Keratinocyte (primary cell): ENCODE measurements around the gene PRKN. TPM values are rescaled to one million over a fixed set of nuclear protein-coding genes. Genes with fewer than 3 reads are reported as not detected.
A peak's percentile ranks its signal among the peaks of the same experiment; 100 is the strongest.

Experiments
- DNase-seq: peaks from one replicate; pipeline ENCODE4 v3.0.0-alpha.2; 2011; ENCODE audit warnings: low read depth, missing footprints, low spot score
- FAIRE-seq: peaks from 2 replicates; lab custom pipeline; 2011; peaks lifted over from hg19 to GRCh38; lab: Jason Lieb, UNC
- H2AFZ ChIP-seq: 2 replicates; pipeline ENCODE4 v1.6.0; 2012; ENCODE audit warnings: low read length, control low read depth, inconsistent platforms; ENCODE audit not compliant: control insufficient read depth
- H3K27ac ChIP-seq: 2 replicates; pipeline ENCODE4 v1.5.1; 2011; ENCODE audit warnings: low read length; ENCODE audit not compliant: control insufficient read depth, insufficient read depth
- H3K27me3 ChIP-seq: 3 replicates; pipeline ENCODE4 v1.6.0; 2011; ENCODE audit warnings: low read length; ENCODE audit not compliant: control insufficient read depth, insufficient read depth; ENCODE audit errors: extremely low read depth
- H3K36me3 ChIP-seq, 2 experiments: 2 replicates in 1 of 2; 3 replicates in 1 of 2; pipeline ENCODE4 v1.5.1; 2011; ENCODE audit warnings: low read length in 2 of 2, mild to moderate bottlenecking in 1 of 2; ENCODE audit not compliant: control insufficient read depth in 2 of 2, insufficient read depth in 2 of 2; ENCODE audit errors: extremely low read depth in 1 of 2
- H3K4me1 ChIP-seq: 3 replicates; pipeline ENCODE4 v1.5.1; 2011; ENCODE audit warnings: low read length; ENCODE audit not compliant: control insufficient read depth, insufficient read depth; ENCODE audit errors: extremely low read depth
- H3K4me2 ChIP-seq: 3 replicates; pipeline ENCODE4 v1.6.0; 2011; ENCODE audit warnings: low read depth, low read length; ENCODE audit not compliant: control insufficient read depth, insufficient read depth; ENCODE audit errors: extremely low read depth
- H3K4me3 ChIP-seq, 3 experiments: fragments of 200-600 bp in 1 of 3; sonication (generic) in 1 of 3; 2 replicates in 2 of 3; 3 replicates in 1 of 3; pipeline ENCODE4 v1.5.1; 2011 to 2016; ENCODE audit warnings: low read length in 3 of 3, mild to moderate bottlenecking in 3 of 3, control low read depth in 2 of 3, inconsistent platforms in 1 of 3, low read depth in 1 of 3, mixed read lengths in 1 of 3, mixed run types in 1 of 3, moderate library complexity in 1 of 3; ENCODE audit not compliant: control insufficient read depth in 2 of 3, insufficient read depth in 2 of 3; ENCODE audit errors: extremely low read depth in 1 of 3
- H3K79me2 ChIP-seq: 2 replicates; pipeline ENCODE4 v1.6.0; 2012; ENCODE audit warnings: low read length; ENCODE audit not compliant: control insufficient read depth, insufficient read depth
- H3K9ac ChIP-seq: 3 replicates; pipeline ENCODE4 v1.6.0; 2011; ENCODE audit warnings: low read length; ENCODE audit not compliant: control insufficient read depth, insufficient read depth; ENCODE audit errors: extremely low read depth
- H3K9me1 ChIP-seq: 3 replicates; pipeline ENCODE4 v1.6.0; 2011; ENCODE audit warnings: low read length; ENCODE audit not compliant: control insufficient read depth, insufficient read depth; ENCODE audit errors: extremely low read depth
- H3K9me3 ChIP-seq: 2 replicates; pipeline ENCODE4 v1.5.1; 2012; ENCODE audit warnings: low read depth, low read length; ENCODE audit not compliant: control insufficient read depth
- H4K20me1 ChIP-seq: 3 replicates; pipeline ENCODE4 v1.6.0; 2011; ENCODE audit warnings: low read length; ENCODE audit not compliant: control insufficient read depth, insufficient read depth; ENCODE audit errors: extremely low read depth
- CTCF ChIP-seq, 3 experiments: IDR thresholded peaks in 1 of 3; conservative IDR thresholded peaks in 1 of 3; optimal IDR thresholded peaks in 1 of 3; 2 replicates in 2 of 3; 3 replicates in 1 of 3; pipeline versions ENCODE3 to v1.5.1; 2011; ENCODE audit warnings: low read length in 3 of 3, mild to moderate bottlenecking in 3 of 3, moderate library complexity in 2 of 3, control low read depth in 1 of 3, inconsistent platforms in 1 of 3; ENCODE audit not compliant: insufficient read depth in 2 of 3; ENCODE audit errors: extremely low read depth in 1 of 3
- EZH2 ChIP-seq: IDR thresholded peaks from one replicate; pipeline ENCODE4 v1.6.1; 2012; ENCODE audit warnings: inconsistent platforms, mild to moderate bottlenecking, low read length, moderate library complexity
- dilution Hi-C: fragments of 300-500 bp; cut with MboI; formaldehyde crosslinking; loops from one replicate; pipeline ENCODE4 v1.7.0; 2020; ENCODE audit warnings: low sequenced_read_pairs; ENCODE audit not compliant: extremely low pct_ligation_motif_present
- polyA plus RNA-seq, 5 experiments: library from polyadenylated mRNA; depleted of rRNA in 3 of 5; stranded (reverse) in 3 of 5; stranded (forward) in 1 of 5; unstranded in 1 of 5; fragments of >200 nt; gene quantifications; 1 replicate in 1 of 5; 2 replicates in 3 of 5; 3 replicates in 1 of 5; pipeline versions ENCODE4 v1.2.1 to v1.2.3, GENCODE V29; 2011 to 2012; ENCODE audit warnings: missing spikeins in 2 of 5, low read depth in 1 of 5, low replicate concordance in 1 of 5

PRKN gene
- polyA plus RNA-seq, 1 donor (not counting 4 experiments of a cell fraction or from before 2014, with no cell fraction given): 0.67 TPM

- no peak for DNase-seq
- Histone ChIP-seq H3K4me3 (no peak overlapping the region), H3K4me2 (no peak overlapping the region), H3K27ac (no peak overlapping the region), H3K9me3 (no peaks in the 10 kb centered on the region), H3K4me1 (no peaks in the 10 kb centered on the region), H3K27me3 (no peaks in the 10 kb centered on the region), H4K20me1 (no peaks in the 10 kb centered on the region), H3K79me2 (no peaks in the 10 kb centered on the region), H3K9ac (no peak overlapping the region), H2AFZ (no peak overlapping the region), H3K36me3 (no peaks in the 10 kb centered on the region), H3K9me1 (no peaks in the 10 kb centered on the region)
- no peak for FAIRE-seq
- dilution Hi-C loops: no loop called here
- peak; percentile 4 to 16 (median 10) for TF ChIP-seq CTCF (optimal IDR thresholded peaks at IDR 0.05 in 1 of 3, IDR thresholded peaks at IDR 0.05 in 1 of 3, conservative IDR thresholded peaks at IDR 0.05 in 1 of 3; ENCODE audit: extremely low read depth in 1 of 3, insufficient read depth in 2 of 3, low read length in 3 of 3)
- TF ChIP-seq EZH2: no peak
Measured at GRCh38 chr6:162251257-162251656, 476.3 kb downstream of the PRKN start.

- no peak for DNase-seq
Measured at GRCh38 chr6:162249907-162250642, 477.5 kb downstream of the PRKN start.

More at GRCh38 chr6:162249907-162250642, 477.5 kb downstream of the PRKN start:
- dilution Hi-C loops: no loop called here
- no peak for TF ChIP-seq EZH2
- TF ChIP-seq CTCF (optimal IDR thresholded peaks at IDR 0.05 in 1 of 3, IDR thresholded peaks at IDR 0.05 in 1 of 3, conservative IDR thresholded peaks at IDR 0.05 in 1 of 3; ENCODE audit: extremely low read depth in 1 of 3, insufficient read depth in 2 of 3, low read length in 3 of 3): no peak
- H2AFZ ChIP-seq: no peak overlapping the region
- no peaks in the 10 kb centered on the region for H3K36me3 ChIP-seq
- no peaks in the 10 kb centered on the region for H3K4me1 ChIP-seq
- H3K9me1 ChIP-seq: no peaks in the 10 kb centered on the region
- H3K4me2 ChIP-seq: no peak overlapping the region
- no peak overlapping the region for H3K27ac ChIP-seq
- H3K9ac ChIP-seq: no peak overlapping the region
- no peak overlapping the region for H3K4me3 ChIP-seq
- no peaks in the 10 kb centered on the region for H3K79me2 ChIP-seq
- no peaks in the 10 kb centered on the region for H4K20me1 ChIP-seq
- FAIRE-seq: no peak
- H3K9me3 ChIP-seq: no peaks in the 10 kb centered on the region
- H3K27me3 ChIP-seq: no peaks in the 10 kb centered on the region
